OCI-LY1 (cell line): Measurements from ENCODE around the gene MON2.

Experiments
- H2AFZ ChIP-seq: fragments of 200-600 bp; sonication (generic), shearing (Covaris generic); 2 replicates; pipeline ENCODE4 v1.6.0; 2014; ENCODE audit warnings: antibody characterized with exemption, mild to moderate bottlenecking, low read length
- H3F3A ChIP-seq: fragments of 200-600 bp; sonication (generic), shearing (Covaris generic); 2 replicates; pipeline ENCODE4 v1.6.0; 2014; ENCODE audit warnings: mild to moderate bottlenecking, antibody characterized with exemption, low read length, moderate library complexity; ENCODE audit not compliant: insufficient read depth
- H3K27ac ChIP-seq: fragments of 200-600 bp; sonication (generic); 2 replicates; pipeline ENCODE4 v1.5.1; 2014; ENCODE audit warnings: low read length, mixed run types, mild to moderate bottlenecking, low read depth; ENCODE audit not compliant: poor library complexity, severe bottlenecking
- H3K27me3 ChIP-seq: fragments of 200-600 bp; sonication (generic); 2 replicates; pipeline ENCODE4 v1.6.0; 2014; ENCODE audit warnings: antibody characterized with exemption, mild to moderate bottlenecking, low read length, moderate library complexity; ENCODE audit not compliant: insufficient read depth
- H3K36me3 ChIP-seq: fragments of 200-600 bp; sonication (generic); 2 replicates; pipeline ENCODE4 v1.6.1; 2014; ENCODE audit warnings: mild to moderate bottlenecking, antibody characterized with exemption, low read length, moderate library complexity, mixed read lengths; ENCODE audit not compliant: insufficient read depth
- H3K4me1 ChIP-seq: fragments of 200-600 bp; sonication (generic); 2 replicates; pipeline ENCODE4 v1.5.1; 2014; ENCODE audit warnings: mild to moderate bottlenecking, low read length, moderate library complexity; ENCODE audit not compliant: insufficient read depth, severe bottlenecking
- H3K4me2 ChIP-seq: fragments of 200-600 bp; sonication (generic), shearing (Covaris generic); 2 replicates; pipeline ENCODE4 v1.6.1; 2014; ENCODE audit warnings: low read length
- H3K4me3 ChIP-seq: fragments of 200-600 bp; sonication (generic); 2 replicates; pipeline ENCODE4 v1.5.1; 2014; ENCODE audit warnings: low read length, low read depth, mild to moderate bottlenecking, mixed read lengths; ENCODE audit not compliant: poor library complexity, severe bottlenecking
- H3K79me2 ChIP-seq: fragments of 200-600 bp; shearing (Covaris generic); 2 replicates; pipeline ENCODE4 v1.6.1; 2016; ENCODE audit warnings: mixed run types, low read length, mixed read lengths; ENCODE audit not compliant: insufficient read depth
- H3K9ac ChIP-seq: fragments of 200-600 bp; sonication (generic), shearing (Covaris generic); 2 replicates; pipeline ENCODE4 v1.6.1; 2014; ENCODE audit warnings: mild to moderate bottlenecking, low read length, mixed read lengths
- H3K9me2 ChIP-seq: fragments of 200-600 bp; sonication (generic), shearing (Covaris generic); 2 replicates; pipeline ENCODE4 v1.6.1; 2014; ENCODE audit warnings: low read depth, mild to moderate bottlenecking, low read length, mixed read lengths
- H3K9me3 ChIP-seq: fragments of 200-600 bp; shearing (Covaris generic); 2 replicates; pipeline ENCODE4 v1.6.1; 2014; ENCODE audit warnings: low read length, mixed read lengths
- H4K20me1 ChIP-seq: fragments of 200-600 bp; sonication (generic), shearing (Covaris generic); 2 replicates; pipeline ENCODE4 v1.6.0; 2016; ENCODE audit warnings: mild to moderate bottlenecking, low read length; ENCODE audit not compliant: insufficient read depth
- EZH2 ChIP-seq: fragments of 200-600 bp; sonication (generic), shearing (Covaris generic); IDR thresholded peaks from 2 replicates; pipeline ENCODE4 v1.8.0; 2017; ENCODE audit warnings: borderline replicate concordance, mixed run types, mild to moderate bottlenecking, antibody characterized with exemption, low read length, moderate library complexity, mixed read lengths
- TF ChIP-seq, protein P1 (sequence below): fragments of 200-600 bp; sonication (generic), shearing (Covaris generic); IDR thresholded peaks from 2 replicates; pipeline ENCODE4 v1.5.1; 2017; ENCODE audit warnings: mild to moderate bottlenecking, antibody characterized with exemption, low read length, moderate library complexity, mixed read lengths

Gene MON2

DNA sequence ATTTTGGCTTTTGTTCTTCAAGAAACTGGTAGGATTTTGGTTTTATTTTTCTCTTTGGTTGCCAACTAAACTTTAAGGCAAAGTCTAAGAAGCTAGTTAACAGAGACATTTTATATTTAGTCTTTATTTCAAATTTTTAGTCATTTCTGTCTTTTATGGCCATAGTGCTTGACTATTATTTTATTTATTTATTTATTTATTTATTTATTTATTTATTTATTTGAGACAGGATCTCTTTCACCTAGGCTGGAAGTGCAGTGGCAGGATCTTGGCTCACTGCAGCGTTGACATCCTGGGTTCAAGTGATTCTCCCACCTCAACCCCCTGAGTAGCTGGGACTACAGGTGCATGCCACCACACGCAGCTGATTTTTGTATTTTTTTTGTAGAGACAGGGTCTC, 3.1 kb downstream of the MON2 start:
- Histone ChIP-seq H3K79me2 (peaks cover 39% of the 10 kb centered on the region), H3K4me1 (peaks cover 28% of the 10 kb centered on the region), H3K4me2 (peak overlapping the region; percentile 100; the same call in 1 of the 2 replicates)

DNA sequence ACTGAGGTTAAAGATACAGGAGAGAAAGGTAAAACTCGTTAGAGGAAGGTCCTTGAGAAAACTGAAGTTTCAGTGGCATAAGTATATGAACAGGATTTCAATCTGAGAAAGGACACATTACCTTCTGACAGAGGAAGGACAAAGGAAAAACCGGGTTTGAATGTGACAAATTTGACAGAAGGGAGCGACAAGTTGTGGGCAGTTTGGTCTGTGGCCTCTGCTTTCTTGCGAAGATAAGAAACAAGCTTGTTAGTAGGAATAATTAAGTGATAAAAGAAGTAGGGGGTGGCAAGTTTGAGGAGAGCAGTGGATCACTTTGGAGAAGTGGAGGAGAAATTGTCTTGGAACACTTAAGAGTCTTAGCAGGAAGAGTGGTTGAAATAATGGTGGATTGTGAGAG, 5.1 kb downstream of the MON2 start:
- H4K20me1 ChIP-seq = no peaks in the 10 kb centered on the region
- TF ChIP-seq EZH2 = no peak
- TF ChIP-seq, protein P1, sequence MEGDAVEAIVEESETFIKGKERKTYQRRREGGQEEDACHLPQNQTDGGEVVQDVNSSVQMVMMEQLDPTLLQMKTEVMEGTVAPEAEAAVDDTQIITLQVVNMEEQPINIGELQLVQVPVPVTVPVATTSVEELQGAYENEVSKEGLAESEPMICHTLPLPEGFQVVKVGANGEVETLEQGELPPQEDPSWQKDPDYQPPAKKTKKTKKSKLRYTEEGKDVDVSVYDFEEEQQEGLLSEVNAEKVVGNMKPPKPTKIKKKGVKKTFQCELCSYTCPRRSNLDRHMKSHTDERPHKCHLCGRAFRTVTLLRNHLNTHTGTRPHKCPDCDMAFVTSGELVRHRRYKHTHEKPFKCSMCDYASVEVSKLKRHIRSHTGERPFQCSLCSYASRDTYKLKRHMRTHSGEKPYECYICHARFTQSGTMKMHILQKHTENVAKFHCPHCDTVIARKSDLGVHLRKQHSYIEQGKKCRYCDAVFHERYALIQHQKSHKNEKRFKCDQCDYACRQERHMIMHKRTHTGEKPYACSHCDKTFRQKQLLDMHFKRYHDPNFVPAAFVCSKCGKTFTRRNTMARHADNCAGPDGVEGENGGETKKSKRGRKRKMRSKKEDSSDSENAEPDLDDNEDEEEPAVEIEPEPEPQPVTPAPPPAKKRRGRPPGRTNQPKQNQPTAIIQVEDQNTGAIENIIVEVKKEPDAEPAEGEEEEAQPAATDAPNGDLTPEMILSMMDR = no peak
- H3K9me3 ChIP-seq = no peaks in the 10 kb centered on the region
- H3K27me3 ChIP-seq = no peaks in the 10 kb centered on the region
- H3K27ac ChIP-seq = no peak overlapping the region
- peaks cover 11% of the 10 kb centered on the region for H3K36me3 ChIP-seq
- peaks cover 46% of the 10 kb centered on the region for H3K79me2 ChIP-seq
- no peak overlapping the region for H2AFZ ChIP-seq
- H3K4me2 ChIP-seq = no peak overlapping the region
- no peaks in the 10 kb centered on the region for H3F3A ChIP-seq
- peaks cover 21% of the 10 kb centered on the region for H3K4me1 ChIP-seq
- no peak overlapping the region for H3K9ac ChIP-seq
- H3K4me3 ChIP-seq = no peak overlapping the region
- H3K9me2 ChIP-seq = no peaks in the 10 kb centered on the region

More for the DNA sequence above, 3.1 kb downstream of the MON2 start:
- H3F3A ChIP-seq = no peaks in the 10 kb centered on the region
- H3K27me3 ChIP-seq = no peaks in the 10 kb centered on the region
- H3K36me3 ChIP-seq = peaks cover 9% of the 10 kb centered on the region; the same call in 1 of the 2 replicates
- H4K20me1 ChIP-seq = no peaks in the 10 kb centered on the region
- no peaks in the 10 kb centered on the region for H3K9me2 ChIP-seq
- peak overlapping the region; percentile 91 for H3K4me3 ChIP-seq
- H3K9ac ChIP-seq = no peak overlapping the region
- TF ChIP-seq, protein P1 = no peak
- TF ChIP-seq EZH2 = no peak
- H2AFZ ChIP-seq = no peak overlapping the region
- no peak overlapping the region for H3K27ac ChIP-seq
- no peaks in the 10 kb centered on the region for H3K9me3 ChIP-seq

DNA sequence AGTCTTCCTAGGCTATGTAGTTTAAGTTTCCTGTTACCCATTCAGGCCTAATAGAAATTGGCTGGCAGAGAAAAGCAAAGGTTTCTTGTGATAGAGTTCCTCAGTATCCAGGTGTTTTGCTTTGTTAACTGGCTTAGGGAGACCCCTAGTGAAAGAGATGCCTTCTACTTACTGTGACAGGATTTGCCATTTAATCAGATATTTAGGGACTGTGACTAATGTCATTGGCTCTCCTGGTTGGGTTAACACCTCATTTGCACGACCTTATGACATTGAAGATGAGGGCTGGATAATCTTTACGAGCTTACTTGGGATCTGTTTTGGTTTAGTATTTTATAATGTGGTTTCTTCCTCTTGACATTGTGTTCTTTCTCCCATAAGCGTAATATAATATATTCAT, 5.8 kb downstream of the MON2 start:
- Histone ChIP-seq H3K9me3 (no peaks in the 10 kb centered on the region), H3K9ac (no peak overlapping the region), H4K20me1 (no peaks in the 10 kb centered on the region), H3K4me2 (no peak overlapping the region), H3K9me2 (no peaks in the 10 kb centered on the region), H3K27ac (no peak overlapping the region), H2AFZ (no peak overlapping the region), H3K36me3 (peaks cover 18% of the 10 kb centered on the region), H3K27me3 (no peaks in the 10 kb centered on the region), H3K79me2 (peaks cover 41% of the 10 kb centered on the region), H3K4me1 (peaks cover 20% of the 10 kb centered on the region), H3K4me3 (no peak overlapping the region), H3F3A (no peaks in the 10 kb centered on the region)
- TF ChIP-seq, protein P1 = no peak
- TF ChIP-seq EZH2 = no peak
